Sigmoid colon (tissue), 7 donors: ENCODE data around the gene KRTDAP. TPM values are rescaled to one million over a fixed set of nuclear protein-coding genes. Genes with fewer than 3 reads are reported as not detected.

Experiments used
- DNase-seq: peaks from one replicate; pipeline ENCODE4 v3.0.0-alpha.2; 2019
- H3K27ac ChIP-seq, 4 donors: fragments of 200-600 bp; sonication (generic); one replicate each; pipeline ENCODE4 v1.5.1; 2016 to 2019; ENCODE audit warnings: mild to moderate bottlenecking in 1 of 4
- H3K27me3 ChIP-seq, 3 donors: fragments of 200-600 bp; sonication (generic); one replicate each; pipeline ENCODE4 v1.5.1; 2019; ENCODE audit warnings: mild to moderate bottlenecking in 1 of 3
- H3K36me3 ChIP-seq, 4 donors: fragments of 200-600 bp; sonication (generic); one replicate each; pipeline ENCODE4 v1.5.1; 2016 to 2019
- H3K4me1 ChIP-seq, 4 donors: fragments of 200-600 bp; sonication (generic); one replicate each; pipeline ENCODE4 v1.5.1; 2017 to 2019
- H3K4me3 ChIP-seq, 4 donors: fragments of 200-600 bp; sonication (generic); one replicate each; pipeline ENCODE4 v1.5.1; 2017 to 2019; ENCODE audit warnings: mild to moderate bottlenecking in 2 of 4, moderate library complexity in 1 of 4
- H3K9me3 ChIP-seq, 4 donors: fragments of 200-600 bp in 3 of 4; sonication (generic) in 3 of 4; one replicate each; pipeline versions ENCODE4 v1.5.1 to v1.6.1; 2013 to 2019
- EP300 ChIP-seq, 4 donors: sonication (generic); formaldehyde crosslinking; IDR thresholded peaks; one replicate each; pipeline ENCODE4 v1.6.1; 2017; ENCODE audit warnings: antibody characterized with exemption in 4 of 4
- POLR2A ChIP-seq, 2 donors: fragments of 450-650 bp; IDR thresholded peaks; one replicate each; pipeline ENCODE4 v1.6.1; 2016; ENCODE audit warnings: antibody characterized with exemption in 2 of 2, mild to moderate bottlenecking in 2 of 2, moderate library complexity in 2 of 2
- POLR2AphosphoS5 ChIP-seq, 4 donors: sonication (generic); formaldehyde crosslinking; IDR thresholded peaks; one replicate each; pipeline ENCODE4 v1.6.1; 2017; ENCODE audit warnings: antibody characterized with exemption in 4 of 4
- WGBS, 2 donors: extraction: QIAGEN DNeasy Blood & Tissue Kit; methylation state at CpG; one replicate each; pipeline ENCODE4 v1.1.7; 2013; 5-methylcytosine and 5-hydroxymethylcytosine counted together
- intact Hi-C: fragments of 100-400 bp; cut with DNase I; formaldehyde crosslinking; loops from one replicate; pipeline ENCODE4 v1.15.1; 2023
- polyA plus RNA-seq, 3 donors: library from polyadenylated mRNA; stranded (reverse); fragments of 200-250 nt; gene quantifications; one replicate each; pipeline ENCODE4 v1.2.3, GENCODE V29; 2013
- total RNA-seq, 4 donors: library from RNA; depleted of rRNA; stranded (reverse); fragments of >200 nt; gene quantifications; one replicate each; pipeline ENCODE4 v1.1.0, GENCODE V29; 2016
- TF ChIP-seq, protein P1 (sequence below), 4 experiments: fragments of 450-650 bp in 3 of 4; fragments of 200-600 bp in 1 of 4; IDR thresholded peaks; one replicate each; pipeline ENCODE4 v1.5.1; 2016 to 2019; ENCODE audit warnings: antibody characterized with exemption in 4 of 4, mild to moderate bottlenecking in 3 of 4, moderate library complexity in 2 of 4
- donor health status: healthy with polysubstance abuse.
- donor health status: Bipolar disorder and iron deficiency.
- donor health status: healthy.

The KRTDAP gene, protein sequence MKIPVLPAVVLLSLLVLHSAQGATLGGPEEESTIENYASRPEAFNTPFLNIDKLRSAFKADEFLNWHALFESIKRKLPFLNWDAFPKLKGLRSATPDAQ
- total RNA-seq: not detected
- not detected for polyA plus RNA-seq

DNA sequence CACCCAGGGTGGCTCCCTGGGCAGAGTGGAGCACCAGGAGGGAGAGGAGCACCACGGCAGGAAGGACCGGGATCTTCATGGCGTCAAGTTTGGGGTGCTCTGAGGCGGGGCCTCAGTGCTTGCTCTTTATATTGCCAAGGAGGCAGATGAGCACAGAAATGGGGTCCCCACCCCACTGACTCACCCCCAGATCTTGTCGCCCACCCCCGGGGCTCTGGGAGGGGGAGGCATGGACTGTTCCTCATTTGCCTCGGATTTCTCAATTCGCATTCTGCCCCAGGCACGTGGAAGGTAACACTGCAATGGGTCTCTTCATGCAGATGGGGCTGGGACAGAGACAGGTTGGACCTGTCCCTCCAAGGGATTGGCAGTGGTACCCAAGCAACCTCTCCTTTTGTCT, at the start of gene KRTDAP:
Gene KRTDAP (minus strand): TSS at position 101 of the 400 bp plus-strand sequence. CDS start 22 bp downstream, at position 79.
- Histone ChIP-seq H3K9me3 (no peaks in the 10 kb centered on the region), H3K27me3 (peaks cover 0 to 9% (median 0%) of the 10 kb centered on the region in 3 donors), H3K36me3 (no peaks in the 10 kb centered on the region), H3K4me3 (no peak within 1 kb of the TSS), H3K4me1 (peaks cover 0 to 4% (median 2%) of the 10 kb centered on the region in 4 donors), H3K27ac (no peak within 1 kb of the TSS)
- DNase-seq: no peak
- WGBS, 2 donors: 86% methylated on average over 9 of the region's 9 CpGs
- intact Hi-C loops: no loop called here
- TF ChIP-seq POLR2A (IDR thresholded peaks at IDR 0.05) (no peak), EP300 (IDR thresholded peaks at IDR 0.05) (no peak), POLR2AphosphoS5 (IDR thresholded peaks at IDR 0.05) (no peak)
- TF ChIP-seq, protein P1, sequence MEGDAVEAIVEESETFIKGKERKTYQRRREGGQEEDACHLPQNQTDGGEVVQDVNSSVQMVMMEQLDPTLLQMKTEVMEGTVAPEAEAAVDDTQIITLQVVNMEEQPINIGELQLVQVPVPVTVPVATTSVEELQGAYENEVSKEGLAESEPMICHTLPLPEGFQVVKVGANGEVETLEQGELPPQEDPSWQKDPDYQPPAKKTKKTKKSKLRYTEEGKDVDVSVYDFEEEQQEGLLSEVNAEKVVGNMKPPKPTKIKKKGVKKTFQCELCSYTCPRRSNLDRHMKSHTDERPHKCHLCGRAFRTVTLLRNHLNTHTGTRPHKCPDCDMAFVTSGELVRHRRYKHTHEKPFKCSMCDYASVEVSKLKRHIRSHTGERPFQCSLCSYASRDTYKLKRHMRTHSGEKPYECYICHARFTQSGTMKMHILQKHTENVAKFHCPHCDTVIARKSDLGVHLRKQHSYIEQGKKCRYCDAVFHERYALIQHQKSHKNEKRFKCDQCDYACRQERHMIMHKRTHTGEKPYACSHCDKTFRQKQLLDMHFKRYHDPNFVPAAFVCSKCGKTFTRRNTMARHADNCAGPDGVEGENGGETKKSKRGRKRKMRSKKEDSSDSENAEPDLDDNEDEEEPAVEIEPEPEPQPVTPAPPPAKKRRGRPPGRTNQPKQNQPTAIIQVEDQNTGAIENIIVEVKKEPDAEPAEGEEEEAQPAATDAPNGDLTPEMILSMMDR (IDR thresholded peaks at IDR 0.05): no peak

DNA sequence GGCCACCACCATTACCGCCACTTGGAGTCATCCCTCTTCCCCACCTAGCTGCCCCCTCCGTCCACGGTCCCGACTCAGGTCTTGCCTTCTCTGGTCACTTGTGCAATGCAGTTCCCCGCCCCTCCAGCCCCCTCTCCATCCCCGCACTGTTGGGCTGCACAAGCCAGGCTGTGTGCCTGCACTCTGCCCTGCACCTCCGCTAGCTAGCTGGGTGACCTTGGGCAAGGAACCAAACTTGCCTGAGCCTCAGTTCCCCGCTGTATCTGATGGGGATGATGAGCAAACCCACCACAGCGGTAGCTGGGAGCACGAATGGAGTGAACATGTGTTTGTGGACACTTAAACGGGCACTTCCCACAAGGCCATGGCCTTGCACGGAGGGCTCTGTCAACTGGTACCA, 49.6 kb upstream of the KRTDAP start:
- 95 to 96% methylated on average over 12 of the region's 12 CpGs for WGBS, 2 donors

DNA sequence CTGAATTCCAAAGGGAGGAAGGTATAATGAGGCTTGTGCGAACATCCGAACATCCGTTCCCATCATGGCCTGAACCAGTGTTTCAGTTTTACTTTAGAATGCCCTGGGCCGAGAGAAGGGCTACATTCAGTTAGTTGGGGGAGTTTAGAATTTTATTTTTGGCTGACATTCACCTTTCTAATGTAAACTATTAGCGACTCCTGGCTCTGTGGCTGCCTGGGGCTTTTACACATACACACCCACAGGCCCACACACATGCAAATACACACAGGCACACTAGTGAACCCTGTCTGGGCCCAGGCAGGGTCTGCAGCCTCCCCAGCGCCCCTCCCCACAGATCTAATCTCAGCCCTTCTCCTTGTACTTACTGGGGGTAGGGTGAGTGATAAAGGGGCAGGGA, 49.0 kb upstream of the KRTDAP start:
- Histone ChIP-seq H3K36me3 (no peaks in the 10 kb centered on the region), H3K27me3 (peaks cover 0 to 11% (median 4%) of the 10 kb centered on the region in 3 donors), H3K4me1 (peaks cover 0 to 5% (median 3%) of the 10 kb centered on the region in 4 donors), H3K9me3 (no peaks in the 10 kb centered on the region), H3K4me3 (no peak overlapping the region), H3K27ac (no peak overlapping the region)
- intact Hi-C loops: no loop called here
- WGBS, 2 donors: 78 to 83% methylated on average over 6 of the region's 6 CpGs
- DNase-seq: no peak
- no peak for TF ChIP-seq POLR2AphosphoS5 (IDR thresholded peaks at IDR 0.05)
- no peak for TF ChIP-seq POLR2A (IDR thresholded peaks at IDR 0.05)
- TF ChIP-seq, protein P1 (IDR thresholded peaks at IDR 0.05): no peak
- no peak for TF ChIP-seq EP300 (IDR thresholded peaks at IDR 0.05)

More for the DNA sequence above, 49.6 kb upstream of the KRTDAP start:
- Histone ChIP-seq H3K9me3 (no peaks in the 10 kb centered on the region), H3K27me3 (peaks cover 0 to 6% (median 0%) of the 10 kb centered on the region in 3 donors), H3K36me3 (no peaks in the 10 kb centered on the region), H3K27ac (no peak overlapping the region), H3K4me1 (peaks cover 0 to 10% (median 8%) of the 10 kb centered on the region in 4 donors), H3K4me3 (no peak overlapping the region)
- intact Hi-C loops: no loop called here
- no peak for TF ChIP-seq EP300 (IDR thresholded peaks at IDR 0.05)
- TF ChIP-seq POLR2A (IDR thresholded peaks at IDR 0.05): no peak
- TF ChIP-seq POLR2AphosphoS5 (IDR thresholded peaks at IDR 0.05): no peak
- TF ChIP-seq, protein P1 (IDR thresholded peaks at IDR 0.05): no peak
- DNase-seq: no peak

DNA sequence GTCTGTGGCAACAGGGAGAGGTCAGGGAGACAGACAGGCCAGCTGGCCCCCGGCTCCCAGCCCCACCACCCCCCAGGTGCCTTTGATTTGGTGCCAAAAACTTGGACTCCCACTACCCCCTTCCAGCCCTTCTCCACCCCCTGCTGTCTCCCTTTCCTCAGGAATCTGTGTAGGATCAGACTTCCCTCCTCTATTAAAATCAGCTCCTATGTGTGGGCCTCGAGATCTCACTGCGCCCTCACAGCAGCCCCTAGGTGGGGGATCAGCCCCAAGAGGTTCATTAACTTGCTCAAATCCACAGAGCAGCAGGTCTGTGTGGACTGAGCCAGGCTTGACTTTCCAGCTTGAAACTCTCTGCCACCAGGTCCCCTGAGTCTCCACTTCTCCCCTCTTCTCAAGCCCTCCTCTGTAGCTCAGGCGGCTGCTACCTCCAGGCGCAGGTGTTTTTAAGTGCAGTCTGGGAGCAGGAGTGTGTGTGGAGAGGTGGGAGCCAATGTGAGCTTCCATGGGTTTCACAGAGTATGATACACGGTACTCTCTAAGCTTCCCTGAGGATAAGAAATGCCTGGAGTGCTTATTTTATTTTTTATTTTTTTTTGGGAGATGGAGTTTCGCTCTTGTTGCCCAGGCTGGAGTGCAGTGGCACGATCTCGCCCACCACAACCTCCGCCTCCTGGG, 44.7 kb upstream of the KRTDAP start:
- 64 to 80% methylated on average over 10 of the region's 10 CpGs for WGBS, 2 donors
- H3K4me1 ChIP-seq: peaks cover 0 to 5% (median 0%) of the 10 kb centered on the region in 4 donors
- no peak overlapping the region for H3K27ac ChIP-seq
- H3K4me3 ChIP-seq: no peak overlapping the region
- TF ChIP-seq, protein P1 (IDR thresholded peaks at IDR 0.05): no peak
- TF ChIP-seq POLR2A (IDR thresholded peaks at IDR 0.05): no peak
- TF ChIP-seq POLR2AphosphoS5 (IDR thresholded peaks at IDR 0.05): no peak
- TF ChIP-seq EP300 (IDR thresholded peaks at IDR 0.05): no peak
- intact Hi-C loops: no loop called here
- no peak for DNase-seq
- peaks cover 7 to 55% (median 41%) of the 10 kb centered on the region in 3 donors for H3K27me3 ChIP-seq
- H3K9me3 ChIP-seq: no peaks in the 10 kb centered on the region
- H3K36me3 ChIP-seq: no peaks in the 10 kb centered on the region
